HG03025 (cell line): ENCODE results near the gene SDF2.

Experiments
- ATAC-seq: cut with Tn5 transposase; IDR thresholded peaks from one replicate; pipeline ENCODE4 v1.9.1; 2021; ENCODE audit warnings: mild to moderate bottlenecking, moderate library complexity; ENCODE audit not compliant: unreplicated experiment, low FRiP score

Gene SDF2, protein sequence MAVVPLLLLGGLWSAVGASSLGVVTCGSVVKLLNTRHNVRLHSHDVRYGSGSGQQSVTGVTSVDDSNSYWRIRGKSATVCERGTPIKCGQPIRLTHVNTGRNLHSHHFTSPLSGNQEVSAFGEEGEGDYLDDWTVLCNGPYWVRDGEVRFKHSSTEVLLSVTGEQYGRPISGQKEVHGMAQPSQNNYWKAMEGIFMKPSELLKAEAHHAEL

DNA sequence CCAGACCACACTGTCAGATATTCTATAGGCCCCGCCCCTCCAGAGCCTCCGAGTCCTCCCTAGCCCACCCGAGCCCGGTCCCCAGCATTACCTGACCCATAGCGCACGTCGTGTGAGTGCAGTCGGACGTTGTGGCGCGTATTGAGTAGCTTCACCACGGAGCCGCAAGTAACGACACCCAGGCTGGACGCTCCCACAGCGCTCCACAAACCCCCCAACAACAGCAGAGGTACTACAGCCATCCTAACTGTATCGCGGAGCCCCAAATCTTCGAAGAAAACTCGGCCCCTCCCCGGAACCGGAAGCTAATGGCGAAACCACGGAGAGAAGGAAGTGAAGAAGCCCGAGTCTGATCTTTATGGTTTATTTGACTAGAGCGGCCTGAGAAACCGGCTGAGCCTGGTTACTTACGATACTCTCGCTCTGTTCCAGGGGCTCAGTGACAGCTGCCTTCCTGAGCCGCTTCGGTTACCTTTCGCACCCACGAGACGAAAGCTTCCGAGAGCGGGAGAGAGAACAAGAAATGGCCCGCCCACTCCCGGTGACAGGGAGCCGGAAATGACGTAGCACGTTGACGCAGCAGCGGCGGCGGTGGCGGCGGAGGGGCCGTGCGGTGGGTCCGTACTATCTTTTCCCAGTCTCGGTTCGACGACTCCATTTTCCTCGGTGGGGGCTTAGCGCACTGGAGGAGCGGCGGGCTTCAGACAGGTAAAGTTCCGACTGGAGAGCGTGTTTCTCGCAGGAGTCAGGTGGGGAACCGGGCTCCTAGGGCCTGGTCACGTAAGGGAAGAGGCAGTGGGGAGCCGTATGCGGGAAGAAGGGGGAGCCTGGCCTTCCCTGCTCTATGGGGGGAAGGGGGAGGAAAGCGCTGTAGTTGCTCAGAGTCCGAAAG lies at the start of gene SDF2, which contains the start of gene SUPT6H:
TSS of gene SDF2 (minus strand) at position 272 of the 892 bp plus-strand sequence. CDS start at position 242, 30 bp downstream.
TSS of gene SUPT6H (plus strand) at position 571 of the 892 bp plus-strand sequence. CDS start 11,197 bp downstream, outside the sequence.
- ATAC-seq = peak; percentile 73

DNA sequence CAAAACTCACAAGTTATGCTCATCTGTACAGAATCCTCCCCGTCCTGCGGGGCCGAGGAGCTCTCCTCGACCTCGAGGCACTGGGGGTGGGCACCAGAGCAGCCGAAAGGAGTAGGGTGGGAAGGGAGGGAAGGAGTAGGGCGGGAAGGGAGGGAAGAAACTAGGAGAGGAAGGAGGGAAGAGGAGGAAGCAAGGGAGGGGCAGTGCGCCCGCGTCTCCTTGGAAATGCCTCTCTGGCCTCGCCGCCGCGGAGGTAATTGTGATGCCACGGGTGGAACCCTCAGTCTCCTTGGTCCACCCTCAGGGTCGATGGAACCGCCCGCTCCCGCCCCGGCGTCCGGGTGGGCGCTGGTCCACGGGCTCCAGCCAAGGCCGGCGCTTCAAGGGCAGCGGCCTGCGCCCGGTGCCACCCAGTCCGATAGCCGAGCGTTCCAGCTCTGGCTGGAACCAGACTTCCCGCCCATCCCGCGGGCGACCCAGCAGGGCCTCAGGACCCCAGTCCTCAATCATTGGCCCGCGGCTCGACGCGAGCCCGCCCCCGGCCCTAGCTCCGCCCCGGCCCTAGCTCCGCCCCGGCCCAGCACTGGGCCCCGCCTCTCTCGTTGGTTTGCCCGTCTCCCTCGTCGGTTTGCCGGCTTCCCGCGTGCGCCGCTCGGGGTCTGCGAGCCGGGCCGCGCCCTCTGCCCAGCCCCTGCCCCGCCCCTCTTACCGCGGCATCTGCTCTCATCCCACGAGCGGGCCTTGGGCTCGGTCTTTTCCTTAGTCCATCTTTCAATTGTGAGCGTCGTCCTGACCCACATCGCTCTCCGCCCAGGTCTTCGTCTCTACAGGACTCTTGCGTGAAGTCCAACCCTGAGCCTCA lies 49.4 kb upstream of the SDF2 start:
- no peak for ATAC-seq

DNA sequence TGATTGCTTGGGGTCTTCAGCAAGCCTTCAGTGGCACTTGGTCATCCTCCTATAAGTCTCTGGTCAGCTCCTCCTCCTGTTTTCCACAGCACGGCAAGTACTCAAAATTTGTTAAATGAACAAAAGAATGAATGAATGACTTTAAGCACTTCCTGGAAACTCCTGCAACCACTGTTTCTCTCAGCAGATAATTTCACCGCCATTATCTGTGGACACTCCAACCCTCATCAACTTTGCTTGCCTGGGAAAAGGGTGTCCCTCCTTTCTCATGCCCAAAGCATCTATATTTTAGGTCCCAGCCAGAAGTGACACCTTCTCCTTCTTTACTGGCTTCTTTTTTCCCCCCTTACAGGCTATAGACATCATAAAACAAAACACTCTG lies 45.6 kb upstream of the SDF2 start:
- ATAC-seq = no peak

DNA sequence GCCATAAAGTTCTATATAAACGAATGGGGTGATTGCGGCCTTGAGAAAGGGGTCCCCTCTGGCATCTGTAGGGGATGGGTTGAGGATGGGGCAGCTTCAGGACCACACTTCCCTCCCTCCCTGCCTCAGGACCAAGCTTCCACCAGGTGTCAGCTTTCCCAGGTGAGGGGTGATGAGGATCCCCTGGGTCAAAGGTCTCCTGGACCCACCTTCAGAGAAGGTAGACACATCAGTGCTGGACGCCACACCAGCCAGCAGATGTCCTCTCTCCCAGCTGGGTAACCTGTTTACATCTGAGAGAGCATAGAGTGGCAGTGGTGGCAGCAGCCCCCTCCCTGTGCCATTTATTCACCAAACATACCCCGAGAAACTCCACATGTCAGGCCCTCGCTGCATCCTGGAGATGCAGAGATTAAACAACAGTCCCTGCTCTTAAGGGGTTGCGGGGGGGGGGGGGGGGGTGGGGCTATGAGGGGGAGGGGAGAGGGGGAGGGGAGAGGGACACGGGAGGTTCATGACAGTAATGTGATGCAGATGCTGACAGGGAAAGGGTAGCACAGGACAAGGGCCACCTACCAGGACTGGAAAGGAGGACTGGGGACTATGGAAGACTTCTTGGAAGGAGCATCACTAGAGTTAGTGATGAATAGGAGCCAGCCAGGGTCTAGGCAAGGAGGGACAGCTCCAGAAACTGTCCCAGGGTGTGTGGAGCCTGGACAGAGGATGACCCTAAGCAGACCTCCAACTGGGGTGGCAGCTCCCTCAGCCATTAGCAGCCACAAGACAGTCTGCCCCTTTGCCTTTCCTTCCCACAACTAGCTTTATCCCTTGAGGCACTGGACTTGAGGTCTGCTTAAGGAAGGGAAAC lies 45.0 kb upstream of the SDF2 start:
- no peak for ATAC-seq

DNA sequence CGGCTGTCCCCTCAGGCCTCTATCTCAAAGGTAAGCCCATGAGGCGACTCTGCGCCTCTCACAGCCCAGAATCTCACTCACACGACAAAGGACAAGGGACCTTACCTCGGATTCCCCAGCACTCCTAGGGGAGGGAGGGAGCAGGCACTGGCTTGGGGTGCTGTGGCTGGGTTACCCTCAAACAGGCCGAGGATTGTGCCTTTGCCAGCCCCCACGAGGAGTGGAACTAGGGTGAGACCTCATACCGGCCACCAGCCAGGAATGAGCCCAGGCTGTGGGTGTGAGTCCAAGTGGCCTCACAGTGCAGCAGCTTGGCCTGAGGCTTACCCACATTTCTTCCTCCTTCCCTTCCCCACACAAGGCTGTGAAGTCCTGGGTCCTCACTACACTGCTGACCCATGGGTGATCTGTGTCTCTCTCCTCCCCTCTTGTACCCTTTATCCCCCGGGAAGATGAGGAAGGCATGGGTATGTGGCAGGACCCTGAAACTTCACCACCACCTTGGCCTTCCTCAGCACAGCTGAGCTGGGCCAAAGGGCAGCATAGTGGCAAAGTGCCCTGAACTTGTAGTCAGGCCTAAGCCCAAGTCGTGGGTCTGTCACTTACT lies 44.1 kb upstream of the SDF2 start:
- no peak for ATAC-seq

DNA sequence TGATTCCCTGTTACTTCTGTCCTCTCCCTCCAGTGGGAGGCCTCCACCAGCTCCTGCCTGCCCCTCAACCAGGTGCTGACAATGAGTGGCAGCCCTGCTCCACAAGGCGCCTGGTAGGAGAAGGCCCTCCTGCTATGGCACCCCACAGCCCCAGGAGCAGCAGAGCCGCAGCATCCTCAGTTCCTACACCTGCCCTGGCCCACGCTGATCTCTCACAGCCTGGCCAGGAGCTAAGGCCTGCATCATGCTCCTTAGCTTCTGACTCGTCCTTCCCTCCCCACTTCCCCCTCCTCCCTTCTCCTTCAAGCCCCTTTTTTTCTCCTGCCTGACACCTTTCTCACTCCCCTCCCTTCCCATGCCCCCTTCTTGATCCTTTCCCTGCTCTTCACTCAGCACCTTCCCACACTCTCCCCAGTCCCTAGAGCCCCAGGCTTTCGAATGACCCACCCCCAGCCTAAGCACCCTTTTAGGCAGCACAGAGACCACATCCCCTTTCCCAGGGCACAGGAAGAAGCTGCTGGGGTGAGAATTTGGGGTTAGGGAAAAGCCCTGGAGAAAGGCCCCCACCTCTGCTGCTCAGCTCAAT lies 43.5 kb upstream of the SDF2 start:
- ATAC-seq = no peak

DNA sequence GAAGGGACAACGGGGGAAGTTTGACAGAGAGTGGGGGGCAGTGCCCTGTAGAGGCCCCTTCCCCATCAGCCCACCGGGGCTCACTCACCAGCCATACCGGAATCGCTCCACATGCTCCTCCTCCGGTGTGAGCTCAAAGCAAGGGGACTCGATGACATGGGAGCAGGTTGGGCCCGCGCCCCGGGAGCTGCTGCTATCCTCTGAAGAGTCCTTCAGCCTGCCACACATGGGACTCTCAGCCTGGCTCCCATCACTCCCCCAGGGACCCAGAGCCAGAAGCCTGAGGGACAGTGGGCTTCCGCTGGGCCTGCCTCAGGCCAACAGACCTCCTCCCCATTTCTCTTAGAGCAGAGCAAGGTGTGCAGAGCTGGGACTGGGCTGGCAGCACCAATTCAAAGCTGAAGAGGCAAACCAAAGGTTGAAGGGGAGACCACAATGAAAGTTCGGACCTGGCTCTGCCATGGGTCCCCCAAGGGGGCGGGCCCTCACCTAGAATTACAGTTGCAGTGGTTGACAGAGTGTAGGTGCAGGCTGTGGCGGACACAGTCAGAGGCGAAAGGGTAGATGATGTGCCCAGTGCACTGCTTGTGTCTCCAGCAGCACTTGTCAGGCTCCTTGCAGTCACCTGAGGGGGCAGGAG lies 42.6 kb upstream of the SDF2 start:
- ATAC-seq = no peak

DNA sequence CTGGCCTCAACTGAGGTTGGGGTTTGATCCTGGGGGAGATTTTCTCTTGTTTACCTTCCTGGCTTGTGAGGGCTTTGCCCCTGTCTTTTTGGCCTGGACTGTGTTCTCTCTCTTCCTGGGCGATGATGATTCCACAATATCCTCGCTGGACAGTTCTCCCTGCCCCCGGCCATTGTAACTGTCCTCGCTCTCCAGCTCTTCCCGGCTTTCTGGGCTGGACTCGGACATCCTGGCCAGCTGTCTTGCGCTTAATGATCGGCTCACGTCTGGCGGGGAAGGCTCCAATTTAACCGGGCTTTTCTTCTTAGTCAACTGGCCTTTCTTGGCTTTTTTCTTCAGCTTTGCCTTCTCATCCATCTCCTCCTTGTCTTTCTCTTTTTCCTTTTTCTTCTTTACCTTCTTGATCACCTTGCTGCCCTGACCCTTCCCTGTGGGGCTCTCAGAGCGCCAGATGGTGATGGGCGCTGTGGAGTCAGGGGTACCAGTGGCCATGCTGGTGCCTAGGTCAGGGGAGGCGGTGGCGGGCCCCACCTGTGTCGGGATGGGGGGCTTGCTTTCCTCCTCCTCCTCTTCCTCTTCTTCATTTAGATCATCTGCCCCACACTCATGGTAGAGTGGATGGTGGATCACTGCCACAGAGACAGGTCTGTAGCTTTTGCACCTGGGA lies 42.0 kb upstream of the SDF2 start:
- no peak for ATAC-seq

DNA sequence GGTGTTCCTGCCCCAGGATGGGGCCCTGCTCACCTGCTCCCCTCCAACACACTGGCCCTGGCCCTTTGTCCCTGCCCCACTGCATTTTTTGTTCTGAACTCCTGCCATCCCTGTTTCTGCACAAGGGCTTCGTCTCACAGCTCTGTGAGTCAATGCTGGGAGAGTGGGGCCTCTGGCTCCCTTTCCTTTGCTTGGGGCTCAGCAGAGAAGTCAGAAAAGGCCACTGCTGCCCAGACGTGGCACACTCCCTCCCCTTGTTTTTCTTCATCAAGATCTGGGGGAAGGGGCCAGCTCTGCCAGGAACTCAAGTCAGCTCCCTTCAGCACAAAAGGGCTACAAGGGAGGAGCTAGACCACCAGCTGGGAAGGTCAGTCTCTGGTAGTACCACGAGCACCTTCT lies 41.0 kb upstream of the SDF2 start:
- no peak for ATAC-seq

DNA sequence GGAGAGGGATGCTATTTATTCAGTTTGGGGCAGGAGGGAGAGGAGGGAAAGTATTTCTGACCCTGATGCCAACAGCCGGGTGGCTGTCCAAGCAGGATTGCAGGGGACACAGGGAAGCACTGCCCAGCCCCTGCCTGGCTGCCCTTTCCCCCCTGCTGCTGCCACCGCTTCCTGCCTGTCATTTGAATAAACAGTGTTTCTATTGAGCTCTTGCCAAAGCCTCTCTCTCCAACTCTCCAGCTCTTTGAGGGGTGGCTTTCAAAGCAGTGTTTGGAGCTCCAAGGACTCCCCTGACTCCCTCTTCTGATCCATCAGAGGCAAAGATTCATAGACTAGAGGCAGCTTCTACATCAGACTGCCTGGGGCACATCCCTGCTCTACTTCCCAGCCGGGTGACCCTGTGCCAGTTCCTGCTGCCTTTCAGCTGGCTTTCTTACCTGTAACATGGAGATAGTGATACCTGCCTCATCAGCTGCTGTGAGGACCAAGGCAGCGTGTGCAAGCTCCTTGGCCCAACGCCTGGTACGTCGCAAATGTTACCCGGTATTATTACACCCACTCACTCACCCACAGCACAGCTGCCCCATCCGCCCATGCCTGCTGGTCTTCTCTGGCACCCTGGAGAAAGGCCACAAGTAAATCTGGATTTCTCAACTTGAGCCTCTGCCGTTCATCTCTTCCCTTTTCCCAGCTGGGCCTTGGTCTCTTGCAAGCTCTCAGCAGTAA lies 40.5 kb upstream of the SDF2 start:
- ATAC-seq = no peak

DNA sequence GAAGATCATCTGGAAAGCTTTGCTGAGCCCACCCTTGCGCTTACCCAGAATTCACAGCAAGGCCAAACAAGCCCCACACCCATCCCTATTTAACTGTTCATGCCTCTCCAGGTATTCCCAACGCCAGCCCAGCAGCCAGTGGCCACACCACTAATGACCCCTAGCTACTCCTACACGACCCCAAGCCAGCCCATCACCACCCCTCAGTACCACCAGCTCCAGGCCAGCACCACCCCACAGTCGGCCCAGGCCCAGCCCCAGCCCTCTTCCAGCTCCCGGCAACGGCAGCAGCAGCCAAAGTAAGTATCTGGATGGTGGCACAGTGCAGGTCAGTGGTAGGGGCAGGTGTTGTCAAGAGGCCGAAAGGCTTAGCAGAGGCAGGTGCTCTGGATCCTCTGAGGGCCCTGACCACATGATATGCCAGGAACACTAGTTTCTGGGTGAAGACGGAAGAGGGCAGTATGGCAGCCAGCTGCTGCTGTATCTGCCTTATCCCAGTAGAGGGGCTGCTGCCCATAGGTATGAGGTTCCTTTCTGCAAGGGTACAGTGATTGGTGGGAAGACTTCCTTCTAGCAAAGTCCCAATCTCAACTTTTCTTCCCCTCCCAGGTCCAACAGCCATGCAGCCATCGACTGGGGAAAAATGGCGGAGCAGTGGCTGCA lies 39.3 kb upstream of the SDF2 start:
- ATAC-seq = no peak

DNA sequence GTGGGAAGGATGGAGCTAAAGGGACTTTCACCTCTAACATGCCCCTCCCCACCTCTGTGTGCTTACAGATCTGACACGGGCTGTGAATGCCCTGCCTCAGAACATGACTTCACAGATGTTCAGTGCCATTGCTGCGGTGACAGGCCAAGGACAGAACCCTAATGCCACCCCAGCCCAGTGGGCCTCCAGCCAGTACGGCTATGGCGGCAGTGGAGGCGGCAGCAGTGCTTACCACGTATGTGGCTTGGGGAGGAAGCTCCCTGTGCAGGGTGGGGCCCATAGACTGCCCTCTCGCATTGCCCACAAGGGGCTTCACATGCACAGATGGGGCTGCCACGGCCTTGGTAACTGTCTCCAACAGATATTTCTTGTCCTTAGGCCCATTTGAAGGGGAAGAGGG lies 38.6 kb upstream of the SDF2 start:
- no peak for ATAC-seq

DNA sequence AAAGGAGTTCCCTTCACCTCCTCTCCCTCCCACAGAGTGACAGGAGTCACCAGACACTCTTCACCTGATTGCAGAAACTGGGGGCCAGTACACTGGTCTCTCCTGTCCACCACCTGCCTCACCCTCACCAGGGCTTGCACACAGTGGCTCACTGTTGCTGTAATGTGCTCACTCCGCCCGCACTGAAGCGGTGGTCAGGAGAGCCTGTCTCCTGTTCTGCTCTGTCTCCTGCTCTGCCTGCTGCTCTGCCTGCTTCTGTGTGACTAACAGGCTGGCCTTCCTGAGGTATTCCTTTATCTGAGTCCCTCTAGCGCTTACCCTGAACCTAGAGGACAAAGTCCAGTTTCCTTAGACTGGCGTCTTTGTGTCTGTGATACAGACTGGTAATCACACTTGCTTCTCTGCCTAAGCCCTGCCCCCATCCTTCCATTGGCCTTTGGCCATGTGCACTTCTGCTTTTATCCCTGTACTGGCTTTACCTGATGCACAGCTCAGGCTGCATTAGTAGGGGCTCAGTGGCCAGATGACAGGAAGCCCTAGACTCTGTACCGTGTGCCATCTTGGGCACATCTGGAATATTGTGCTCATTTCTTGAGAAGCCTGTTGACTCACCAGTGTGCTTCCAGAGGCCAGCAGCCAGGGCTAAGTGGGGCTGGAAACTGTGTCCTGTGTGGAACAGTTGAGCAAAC lies 36.7 kb upstream of the SDF2 start:
- ATAC-seq = no peak

DNA sequence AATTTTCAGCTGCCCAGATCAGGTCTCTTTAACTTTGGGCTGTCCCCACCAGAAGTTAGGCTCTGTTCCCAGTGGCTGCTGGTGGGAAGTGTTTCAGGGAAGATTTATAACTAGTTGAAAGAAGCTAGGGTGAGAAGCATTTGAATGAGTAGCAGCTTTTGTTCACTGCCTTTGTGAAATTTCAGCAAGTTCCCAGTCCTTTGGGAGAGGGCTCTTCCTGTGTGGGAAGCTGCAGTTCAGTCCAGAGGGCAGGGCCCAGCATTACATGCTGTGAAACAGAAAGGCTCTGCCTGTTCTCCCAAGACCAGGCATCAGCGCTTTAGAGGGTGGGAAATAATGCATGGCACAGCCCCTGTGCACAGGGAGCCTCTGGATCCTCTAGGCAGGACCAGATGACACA lies 32.2 kb upstream of the SDF2 start:
- ATAC-seq = no peak

DNA sequence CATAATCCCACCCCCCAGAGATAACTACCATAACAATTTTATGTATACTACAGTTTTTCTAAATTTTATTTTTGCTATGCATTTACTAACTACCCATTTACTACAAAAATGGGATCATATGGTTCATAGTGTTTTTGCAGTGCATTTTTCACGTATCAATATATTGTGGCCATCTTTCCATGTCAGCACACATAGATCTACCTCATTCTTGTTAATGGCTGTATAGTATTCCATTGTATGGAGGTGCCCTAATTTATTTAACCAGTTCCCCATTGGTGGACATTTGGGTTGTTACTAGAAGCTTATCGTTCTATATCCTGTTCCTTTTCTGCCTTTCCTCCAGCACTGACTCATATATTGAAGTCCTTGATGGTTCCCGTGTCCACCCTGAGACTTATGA lies 27.3 kb upstream of the SDF2 start:
- ATAC-seq = no peak

DNA sequence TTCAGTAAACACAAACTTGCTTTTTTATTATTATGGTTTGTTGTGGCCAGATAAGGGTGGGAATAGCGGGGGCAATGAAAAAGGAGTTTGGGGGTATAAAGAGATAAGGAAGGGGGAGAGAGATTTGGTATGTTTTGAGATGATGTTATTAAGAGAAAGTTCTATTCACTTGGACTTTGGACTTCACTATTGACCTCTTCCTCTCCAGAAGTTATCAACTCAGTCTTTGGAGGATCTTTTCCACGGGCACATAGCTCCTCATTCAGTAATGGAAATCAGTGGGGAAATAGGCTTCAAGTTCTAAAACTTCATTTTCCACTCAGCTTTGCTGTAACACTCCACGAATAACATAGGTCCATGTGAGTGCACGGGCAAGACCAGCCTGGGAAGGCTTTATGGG lies 26.8 kb upstream of the SDF2 start:
- no peak for ATAC-seq

DNA sequence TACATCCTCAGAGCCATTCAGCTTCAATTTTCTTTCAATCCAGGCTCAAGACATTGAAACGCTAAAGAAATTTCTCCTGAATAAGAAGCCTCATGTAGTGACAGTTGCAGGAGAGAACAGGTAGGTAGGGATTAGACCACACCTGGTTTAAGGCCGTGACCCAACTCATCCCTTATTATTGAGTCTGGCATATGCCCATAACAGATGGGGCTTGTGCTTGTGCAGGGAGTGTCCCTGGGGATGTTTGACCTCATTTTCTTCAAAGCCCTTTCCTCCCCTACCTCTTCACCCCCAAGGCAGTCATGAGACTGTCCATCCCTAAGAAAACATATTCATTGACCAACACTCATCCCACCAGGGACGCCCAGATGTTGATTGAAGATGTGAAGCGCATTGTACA lies 24.6 kb upstream of the SDF2 start:
- ATAC-seq = no peak
